ENCODE data around the gene TMEM132A.

- TF ChIP-seq EZH2 (IDR thresholded peaks at IDR 0.05), result no peak
- TF ChIP-seq POLR2AphosphoS5 (IDR thresholded peaks at IDR 0.05; ENCODE audit: borderline replicate concordance, low read depth, low read length), result no peak
- no peak for TF ChIP-seq FOXP2 (optimal IDR thresholded peaks at IDR 0.05; ENCODE audit: control extremely low read depth, extremely low read length, insufficient read depth)
Observed at GRCh38 chr11:60951904-60952741, 27.9 kb downstream of the TMEM132A start, which contains the start of gene SLC15A3.

Data from SK-N-MC (cell line).